ENCODE data around the gene BCL11A. TPM values are rescaled to one million over a fixed set of nuclear protein-coding genes. Genes with fewer than 3 reads are reported as not detected.

The BCL11A gene
- total RNA-seq, 1 experiment from 2014 or later, result 91.4 TPM

DNA sequence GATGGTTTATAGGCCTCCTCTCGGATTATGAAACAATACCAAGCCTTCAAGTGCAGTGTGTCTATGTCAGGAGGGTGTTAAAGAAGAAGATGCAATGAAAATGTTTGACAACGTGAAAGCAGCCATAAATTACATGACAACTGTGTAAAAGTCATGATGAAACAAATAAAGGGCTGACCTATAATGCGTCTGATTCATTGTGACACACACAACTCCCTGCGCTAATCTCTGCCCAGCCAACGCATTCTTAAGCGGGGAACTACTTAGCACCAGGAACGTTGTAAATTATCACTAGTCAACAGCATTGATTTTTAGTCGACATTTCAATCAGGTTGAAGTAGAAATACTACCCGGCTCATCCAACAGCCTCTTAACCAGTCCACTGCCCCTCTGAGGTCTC is 26.8 kb downstream of the BCL11A start:
- H2BK12ac ChIP-seq (ENCODE audit: insufficient read length, low read depth, low read length), result no peak overlapping the region
- no peak overlapping the region for H3K23ac ChIP-seq (ENCODE audit: insufficient read length, low read depth, low read length)
- H3K23me2 ChIP-seq (ENCODE audit: insufficient read length, low read depth, low read length, poor library complexity, severe bottlenecking), result no peaks in the 10 kb centered on the region
- DNase-seq, result no peak
- H3T11ph ChIP-seq (ENCODE audit: low read length), result no peak overlapping the region
- no peak overlapping the region for H3K18ac ChIP-seq (ENCODE audit: insufficient read length, low read depth, low read length)
- Mint-ChIP-seq H3K4me3 (no peak overlapping the region), H3K27me3 (ENCODE audit: low read depth) (no peaks in the 10 kb centered on the region), H3K27ac (no peak overlapping the region), H3K4me1 (peaks cover 88 to 89% of the 10 kb centered on the region in 2 experiments), H3K9me3 (no peaks in the 10 kb centered on the region), H3K36me3 (ENCODE audit: insufficient read depth in 1 of 3, low read depth in 3 of 3) (peaks cover 7 to 33% (median 21%) of the 10 kb centered on the region in 3 experiments)
- no peak overlapping the region for H3K4ac ChIP-seq (ENCODE audit: low read depth, low read length)
- H2BK5ac ChIP-seq (ENCODE audit: insufficient read length, low read length), result no peak overlapping the region
- no peak overlapping the region for H3K4me2 ChIP-seq (ENCODE audit: insufficient read depth, insufficient read length, low read length)
- no peak overlapping the region for H3K27ac ChIP-seq (ENCODE audit: insufficient read length, low read depth, low read length)
- H4K5ac ChIP-seq (ENCODE audit: insufficient read length, low read depth, low read length), result no peak overlapping the region
- H2BK15ac ChIP-seq (ENCODE audit: low read depth, low read length), result no peak overlapping the region
- no peak overlapping the region for H3K14ac ChIP-seq (ENCODE audit: insufficient read depth, low read length)
- no peak overlapping the region for H3K9ac ChIP-seq (ENCODE audit: extremely low read depth, insufficient read length, low read length)
- H3K27me3 ChIP-seq (ENCODE audit: insufficient read depth, low read length), result no peaks in the 10 kb centered on the region
- no peak overlapping the region for H3K56ac ChIP-seq (ENCODE audit: insufficient read length, low read depth, low read length)
- no peak overlapping the region for H4K8ac ChIP-seq (replicated peaks; ENCODE audit: insufficient read length, low read depth, low read length)
- H3K9me3 ChIP-seq (ENCODE audit: control insufficient read depth, low read depth, low read length), result no peaks in the 10 kb centered on the region
- WGBS (ENCODE audit: extremely low coverage, insufficient read length, low lambda C conversion rate), result no CpG with 5 or more reads among the region's 9 CpGs
- no peak overlapping the region for H2BK120ac ChIP-seq (ENCODE audit: low read depth, low read length, poor library complexity, severe bottlenecking)
- TF ChIP-seq, protein P1, sequence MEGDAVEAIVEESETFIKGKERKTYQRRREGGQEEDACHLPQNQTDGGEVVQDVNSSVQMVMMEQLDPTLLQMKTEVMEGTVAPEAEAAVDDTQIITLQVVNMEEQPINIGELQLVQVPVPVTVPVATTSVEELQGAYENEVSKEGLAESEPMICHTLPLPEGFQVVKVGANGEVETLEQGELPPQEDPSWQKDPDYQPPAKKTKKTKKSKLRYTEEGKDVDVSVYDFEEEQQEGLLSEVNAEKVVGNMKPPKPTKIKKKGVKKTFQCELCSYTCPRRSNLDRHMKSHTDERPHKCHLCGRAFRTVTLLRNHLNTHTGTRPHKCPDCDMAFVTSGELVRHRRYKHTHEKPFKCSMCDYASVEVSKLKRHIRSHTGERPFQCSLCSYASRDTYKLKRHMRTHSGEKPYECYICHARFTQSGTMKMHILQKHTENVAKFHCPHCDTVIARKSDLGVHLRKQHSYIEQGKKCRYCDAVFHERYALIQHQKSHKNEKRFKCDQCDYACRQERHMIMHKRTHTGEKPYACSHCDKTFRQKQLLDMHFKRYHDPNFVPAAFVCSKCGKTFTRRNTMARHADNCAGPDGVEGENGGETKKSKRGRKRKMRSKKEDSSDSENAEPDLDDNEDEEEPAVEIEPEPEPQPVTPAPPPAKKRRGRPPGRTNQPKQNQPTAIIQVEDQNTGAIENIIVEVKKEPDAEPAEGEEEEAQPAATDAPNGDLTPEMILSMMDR (conservative IDR thresholded peaks at IDR 0.05), result no peak
- H2AK5ac ChIP-seq (ENCODE audit: insufficient read length, low read length), result no peak overlapping the region
- peaks cover 12% of the 10 kb centered on the region; the same call in 1 of the 2 replicates for H3K79me2 ChIP-seq (ENCODE audit: insufficient read depth, low read length)
- H2BK20ac ChIP-seq (ENCODE audit: low read depth, low read length, poor library complexity, severe bottlenecking), result no peak overlapping the region
- H4K91ac ChIP-seq (ENCODE audit: insufficient read length, low read depth, low read length), result no peak overlapping the region
- H3K79me1 ChIP-seq (ENCODE audit: insufficient read depth, low read depth, low read length, poor library complexity, severe bottlenecking), result no peaks in the 10 kb centered on the region
- peaks cover 22% of the 10 kb centered on the region for H3K4me1 ChIP-seq (ENCODE audit: insufficient read depth, low read length)
- no peaks in the 10 kb centered on the region for H4K20me1 ChIP-seq (ENCODE audit: control insufficient read depth, insufficient read depth, insufficient read length)
- H2AFZ ChIP-seq (ENCODE audit: low read length), result no peak overlapping the region
